Spleen (tissue), 7 donors: Measurements from ENCODE around the gene CCDC197.

ENCODE experiments used
- POLR2AphosphoS5 ChIP-seq, 3 donors: sonication (generic); formaldehyde crosslinking; IDR thresholded peaks; one replicate each; pipeline ENCODE4 v1.5.1; 2017; ENCODE audit warnings: antibody characterized with exemption in 3 of 3
- TF ChIP-seq, protein P1 (sequence below), 11 experiments: fragments of 200-600 bp in 7 of 11; fragments of 450-650 bp in 4 of 11; sonication (generic) in 4 of 11; IDR thresholded peaks in 8 of 11; conservative IDR thresholded peaks in 3 of 11; 1 replicate in 7 of 11; 2 replicates in 4 of 11; pipeline versions ENCODE4 v1.4.0 to v1.8.0; 2016 to 2021; ENCODE audit warnings: antibody characterized with exemption in 11 of 11, inconsistent platforms in 4 of 11, mild to moderate bottlenecking in 1 of 11
- donor health status: DM: no; HTN: no; CAD: no; lungs with moderate emphysema.
- donor health status: DM: no; HTN: no; CAD: no.
- donor health status: DM: no; HTN: no; CAD: no.

DNA sequence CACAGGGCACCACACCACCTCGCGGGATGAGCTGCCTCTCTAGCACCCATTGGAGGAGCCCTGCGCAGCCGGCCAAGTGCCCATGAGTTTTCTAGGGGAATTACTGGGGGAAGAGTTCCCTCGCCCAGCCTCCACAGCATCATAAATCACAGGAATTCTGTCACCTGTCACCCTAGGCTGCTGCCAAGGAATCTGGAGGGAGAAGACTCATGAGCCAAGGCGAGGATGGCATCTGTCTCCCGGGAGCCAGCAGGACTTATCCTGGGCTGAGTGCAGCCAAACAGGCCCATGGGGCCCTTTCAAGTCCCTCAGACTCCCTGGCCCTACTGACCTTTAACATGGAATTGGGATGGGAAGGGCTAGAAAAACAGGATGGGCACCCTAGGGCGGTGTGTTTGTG, 21.2 kb downstream of the CCDC197 start:
- TF ChIP-seq, protein P1, sequence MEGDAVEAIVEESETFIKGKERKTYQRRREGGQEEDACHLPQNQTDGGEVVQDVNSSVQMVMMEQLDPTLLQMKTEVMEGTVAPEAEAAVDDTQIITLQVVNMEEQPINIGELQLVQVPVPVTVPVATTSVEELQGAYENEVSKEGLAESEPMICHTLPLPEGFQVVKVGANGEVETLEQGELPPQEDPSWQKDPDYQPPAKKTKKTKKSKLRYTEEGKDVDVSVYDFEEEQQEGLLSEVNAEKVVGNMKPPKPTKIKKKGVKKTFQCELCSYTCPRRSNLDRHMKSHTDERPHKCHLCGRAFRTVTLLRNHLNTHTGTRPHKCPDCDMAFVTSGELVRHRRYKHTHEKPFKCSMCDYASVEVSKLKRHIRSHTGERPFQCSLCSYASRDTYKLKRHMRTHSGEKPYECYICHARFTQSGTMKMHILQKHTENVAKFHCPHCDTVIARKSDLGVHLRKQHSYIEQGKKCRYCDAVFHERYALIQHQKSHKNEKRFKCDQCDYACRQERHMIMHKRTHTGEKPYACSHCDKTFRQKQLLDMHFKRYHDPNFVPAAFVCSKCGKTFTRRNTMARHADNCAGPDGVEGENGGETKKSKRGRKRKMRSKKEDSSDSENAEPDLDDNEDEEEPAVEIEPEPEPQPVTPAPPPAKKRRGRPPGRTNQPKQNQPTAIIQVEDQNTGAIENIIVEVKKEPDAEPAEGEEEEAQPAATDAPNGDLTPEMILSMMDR (IDR thresholded peaks at IDR 0.05 in 8 of 11, conservative IDR thresholded peaks at IDR 0.05 in 3 of 11), result no peak
- TF ChIP-seq POLR2AphosphoS5 (IDR thresholded peaks at IDR 0.05), result no peak
